Transverse colon (tissue), 4 donors: ENCODE measurements around the gene HDAC7.

ENCODE experiments used
- CTCF ChIP-seq, 5 experiments: fragments of 200-600 bp in 3 of 5; fragments of 450-650 bp in 2 of 5; sonication (generic) in 3 of 5; IDR thresholded peaks; 1 replicate in 2 of 5; 2 replicates in 3 of 5; pipeline ENCODE4 v1.5.1; 2016 to 2017; ENCODE audit warnings: antibody characterized with exemption in 5 of 5, inconsistent platforms in 3 of 5, mild to moderate bottlenecking in 2 of 5, moderate library complexity in 1 of 5
- POLR2A ChIP-seq: fragments of 450-650 bp; IDR thresholded peaks from one replicate; pipeline ENCODE4 v1.6.1; 2016; ENCODE audit warnings: antibody characterized with exemption, mild to moderate bottlenecking, moderate library complexity
- POLR2AphosphoS5 ChIP-seq, 3 donors: sonication (generic); formaldehyde crosslinking; IDR thresholded peaks; one replicate each; pipeline ENCODE4 v1.6.1; 2016; ENCODE audit warnings: antibody characterized with exemption in 3 of 3

GRCh38 chr12:47770086-47770726, 49.5 kb downstream of the HDAC7 start:
- TF ChIP-seq CTCF (IDR thresholded peaks at IDR 0.05) = no peak
- no peak for TF ChIP-seq POLR2AphosphoS5 (IDR thresholded peaks at IDR 0.05)
- no peak for TF ChIP-seq POLR2A
